HS-27A (cell line): ENCODE data around the gene ALDH9A1.
"Not testable (repeated sequence)": the region's sequence is repeated elsewhere in the genome, so short reads cannot be mapped to it uniquely, and the experiment has no call there.

Source experiments
- DNase-seq: peaks from one replicate; pipeline ENCODE4 v3.0.0-alpha.2; 2012; ENCODE audit warnings: low read depth, missing footprints

ALDH9A1 gene

DNA sequence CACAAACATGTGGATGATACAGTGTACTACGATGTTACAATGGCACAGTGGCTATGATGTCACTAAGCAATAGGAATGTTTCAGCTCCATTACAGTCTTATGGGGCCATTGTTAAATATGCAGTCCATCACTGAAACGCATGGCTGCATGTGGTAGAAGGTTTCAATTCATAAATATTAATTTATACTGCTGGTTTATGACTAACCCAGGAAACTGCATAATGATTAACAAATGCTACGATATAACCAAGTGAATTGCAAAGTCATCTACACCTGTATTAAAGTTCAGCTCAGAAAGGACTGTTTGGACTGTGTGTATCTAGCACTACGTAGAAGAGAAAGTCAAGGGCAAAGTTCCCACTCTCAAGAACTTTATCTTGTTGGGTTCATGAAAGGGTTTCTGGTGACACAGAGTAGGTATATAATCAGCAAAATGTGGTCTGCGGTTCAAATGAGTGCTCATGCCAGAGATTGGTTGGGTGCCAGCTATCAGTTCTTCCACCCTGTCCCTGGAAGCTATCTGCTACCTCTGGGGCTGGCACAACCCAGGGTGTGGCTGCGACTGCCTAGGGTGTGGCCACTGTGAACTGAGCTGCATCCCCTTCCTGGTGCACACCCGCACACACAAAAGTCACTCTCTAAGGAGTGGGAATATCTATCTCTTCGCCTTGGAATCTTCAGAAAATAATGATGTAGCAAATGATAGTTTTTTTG is 52.6 kb downstream of the ALDH9A1 start:
- no peak for DNase-seq

GRCh38 chr1:165644064-165644735 is 54.2 kb downstream of the ALDH9A1 start:
- DNase-seq = no peak

DNA sequence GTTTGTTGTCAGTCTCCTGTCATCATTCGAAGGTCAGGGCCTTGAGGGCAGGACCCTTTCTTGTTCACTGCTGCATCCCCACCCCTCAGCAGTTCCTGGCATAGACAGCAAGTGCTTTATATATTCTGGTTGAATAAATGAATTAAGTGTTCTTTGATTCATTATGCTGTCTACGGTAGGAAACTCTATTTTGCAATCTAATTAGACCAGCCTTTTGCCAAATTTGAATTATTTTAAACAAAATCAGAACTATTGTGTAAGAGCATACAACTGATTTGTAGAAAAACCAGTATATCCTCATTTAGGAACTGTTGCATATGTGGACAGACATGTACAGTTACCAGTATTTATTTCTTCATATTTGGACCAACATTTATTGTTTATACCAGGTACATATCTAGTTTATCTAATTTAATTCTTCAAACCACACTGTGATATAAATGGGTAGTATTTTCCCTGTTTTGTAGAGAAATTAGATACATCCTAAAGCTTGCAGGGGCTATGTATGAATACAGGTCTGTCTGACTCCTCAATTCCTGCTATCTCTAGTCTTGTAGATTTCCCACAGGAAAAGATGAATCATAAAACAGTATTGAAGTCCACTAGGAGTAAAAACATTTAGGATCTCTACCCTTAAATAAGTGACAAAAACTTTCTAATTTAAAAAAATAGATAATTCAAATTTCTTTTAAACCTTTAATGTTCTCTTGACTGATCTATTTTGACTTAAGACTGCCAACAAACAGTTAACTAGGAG is 57.0 kb downstream of the ALDH9A1 start:
- DNase-seq = no peak

GRCh38 chr1:165639821-165640623 is 58.3 kb downstream of the ALDH9A1 start:
- no peak for DNase-seq

DNA sequence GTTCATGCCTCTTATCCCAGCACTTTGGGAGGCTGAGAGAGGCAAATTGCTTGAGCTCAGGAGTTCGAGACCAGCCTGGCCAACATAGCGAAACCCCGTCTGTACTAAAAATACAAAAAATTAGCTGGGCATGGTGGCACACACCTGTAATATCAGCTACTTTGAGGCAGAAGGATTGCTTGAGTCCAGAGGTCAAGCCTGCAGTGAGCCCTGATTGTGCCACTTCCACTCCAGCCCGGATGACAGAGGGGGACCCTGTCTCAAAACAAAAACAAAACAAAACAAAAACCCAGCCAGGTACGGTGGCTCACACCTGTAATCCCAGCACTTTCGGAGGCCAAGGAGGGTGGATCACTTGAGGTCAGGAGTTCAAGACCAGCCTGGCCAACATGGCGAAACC is 60.2 kb downstream of the ALDH9A1 start:
- DNase-seq = not testable (repeated sequence)

GRCh38 chr1:165637427-165637826 is 60.9 kb downstream of the ALDH9A1 start:
- no peak for DNase-seq

- no peak for DNase-seq
These were observed 62.5 kb downstream of the ALDH9A1 start for GRCh38 chr1:165635823-165636222.

GRCh38 chr1:165635329-165635728 is 63.0 kb downstream of the ALDH9A1 start:
- no peak for DNase-seq

GRCh38 chr1:165634154-165634921 is 64.0 kb downstream of the ALDH9A1 start:
- no peak for DNase-seq

- DNase-seq = no peak
These were observed 64.7 kb downstream of the ALDH9A1 start for GRCh38 chr1:165633614-165634013.

DNA sequence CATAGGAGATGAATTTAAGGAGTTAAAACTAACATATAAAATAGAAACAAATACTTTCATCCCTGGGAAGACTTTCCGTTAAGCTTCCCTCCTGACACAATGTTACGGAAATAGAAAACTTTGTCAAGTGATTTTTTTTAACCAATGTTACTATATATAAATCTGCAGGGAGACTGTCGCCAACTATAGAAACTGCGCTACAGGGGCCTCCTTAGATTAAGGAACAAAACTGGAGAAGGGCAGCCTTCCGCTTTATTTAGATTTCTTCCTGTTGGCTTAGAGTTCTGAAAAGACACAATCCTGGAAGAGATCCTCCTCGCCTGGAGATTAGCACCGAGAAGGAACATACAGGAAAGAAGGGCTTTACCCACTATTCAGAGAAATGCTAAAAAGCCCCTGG is 65.9 kb downstream of the ALDH9A1 start:
- DNase-seq = no peak

DNA sequence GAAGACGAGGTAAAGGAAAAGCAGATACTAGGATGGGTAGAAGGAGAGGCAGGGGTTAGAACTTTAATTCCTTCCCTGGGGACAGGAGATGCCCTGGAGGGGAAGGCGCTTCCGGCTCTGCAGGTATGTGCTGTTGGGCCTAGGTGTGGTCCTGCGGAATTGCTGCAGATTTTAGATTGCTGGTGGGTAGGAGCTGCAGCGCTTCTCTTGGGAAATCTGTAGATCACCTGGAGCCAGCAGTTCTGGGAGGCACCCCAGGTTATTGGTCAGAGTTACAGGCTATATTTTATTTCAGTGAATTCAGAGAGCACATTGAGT is 66.3 kb downstream of the ALDH9A1 start:
- no peak for DNase-seq

GRCh38 chr1:165631342-165632151 is 66.8 kb downstream of the ALDH9A1 start:
- peak; percentile 61 for DNase-seq

GRCh38 chr1:165630629-165631341 is 67.6 kb downstream of the ALDH9A1 start, which contains the start of gene MGST3:
MGST3 (plus strand) TSS chr1:165631234; CDS start chr1:165649848, 18,614 bp downstream.
- peak; percentile 78 for DNase-seq

GRCh38 chr1:165629848-165630628 is 68.3 kb downstream of the ALDH9A1 start:
- no peak for DNase-seq

- no peak for DNase-seq
These were observed 69.2 kb downstream of the ALDH9A1 start for GRCh38 chr1:165629151-165629550.

- DNase-seq = no peak
These were observed 70.1 kb downstream of the ALDH9A1 start for GRCh38 chr1:165628147-165628822.

- no peak for DNase-seq
These were observed 73.9 kb downstream of the ALDH9A1 start for GRCh38 chr1:165624441-165624840.
